A673 (cell line): Measurements from ENCODE around the gene MTF1.

Experiments
- CTCF ChIP-seq: fragments of 300-800, 200-600 bp; sonication (generic); conservative IDR thresholded peaks from 2 replicates; pipeline ENCODE4 v1.5.1; 2017; ENCODE audit warnings: low read depth, mild to moderate bottlenecking, antibody characterized with exemption, low read length, moderate library complexity, mixed read lengths
- EZH2 ChIP-seq: fragments of 200-600 bp; sonication (generic); IDR thresholded peaks from 2 replicates; pipeline ENCODE4 v1.6.1; 2017; ENCODE audit warnings: borderline replicate concordance, low read depth, mild to moderate bottlenecking, mixed read lengths, antibody characterized with exemption, low read length; ENCODE audit not compliant: poor library complexity, severe bottlenecking

GRCh38 chr1:37867784-37868183, 8.4 kb upstream of the MTF1 start:
- no peak for TF ChIP-seq CTCF
- no peak for TF ChIP-seq EZH2
